ENCODE results near the gene PDXK. TPM values are rescaled to one million over a fixed set of nuclear protein-coding genes. Genes with fewer than 3 reads are reported as not detected.

PDXK gene
- polyA plus RNA-seq, 1 experiment, result 129 TPM

GRCh38 chr21:43770066-43770655, 51.2 kb downstream of the PDXK start:
- TF ChIP-seq CTCF (IDR thresholded peaks at IDR 0.05; ENCODE audit: low read depth, low read length), result no peak
- no peak for DNase-seq (ENCODE audit: low read depth, low spot score)
- no peaks in the 10 kb centered on the region for H3K27me3 ChIP-seq (ENCODE audit: control insufficient read depth, insufficient read depth, low read length)
- H3K9me3 ChIP-seq (ENCODE audit: control insufficient read depth, insufficient read depth, low read length), result peaks cover 4% of the 10 kb centered on the region; the same call in 1 of the 2 replicates
- H3K27ac ChIP-seq (ENCODE audit: low read depth, low read length), result no peak overlapping the region
- CTCF ChIA-PET, result no interaction called here
- no peak overlapping the region for H3K4me3 ChIP-seq (ENCODE audit: low read depth, low read length)
- POLR2A ChIA-PET, result interaction anchor here (0.6 kb wide), 1 partner anchor 142 kb away, joined by 3 read pairs; no protein-coding TSS in a partner anchor

GRCh38 chr21:43771199-43771675, 52.3 kb downstream of the PDXK start:
- CTCF ChIA-PET, result interaction anchor here (1.6 kb wide), 1 partner anchor 18 kb away, joined by 5 read pairs; no protein-coding TSS in a partner anchor
- H3K27ac ChIP-seq (ENCODE audit: low read depth, low read length), result no peak overlapping the region
- POLR2A ChIA-PET, result interaction anchor here (0.6 kb wide), 1 partner anchor 21 kb away, joined by 3 read pairs; no protein-coding TSS in a partner anchor

GRCh38 chr21:43771698-43772424, 52.9 kb downstream of the PDXK start:
- ChIA-PET CTCF (interaction anchor here (1.6 kb wide), 1 partner anchor 17 kb away, joined by 5 read pairs; no protein-coding TSS in a partner anchor), POLR2A (interaction anchor here (0.6 kb wide), 1 partner anchor 21 kb away, joined by 3 read pairs; no protein-coding TSS in a partner anchor)
- Histone ChIP-seq H3K4me3 (ENCODE audit: low read depth, low read length) (no peak overlapping the region), H3K27ac (ENCODE audit: low read depth, low read length) (no peak overlapping the region), H3K27me3 (ENCODE audit: control insufficient read depth, insufficient read depth, low read length) (no peaks in the 10 kb centered on the region), H3K9me3 (ENCODE audit: control insufficient read depth, insufficient read depth, low read length) (peaks cover 4% of the 10 kb centered on the region; the same call in 1 of the 2 replicates)
- DNase-seq (ENCODE audit: low read depth, low spot score), result no peak
- TF ChIP-seq CTCF (IDR thresholded peaks at IDR 0.05; ENCODE audit: low read depth, low read length), result no peak

More at GRCh38 chr21:43771199-43771675, 52.3 kb downstream of the PDXK start:
- no peak overlapping the region for H3K4me3 ChIP-seq (ENCODE audit: low read depth, low read length)
- H3K27me3 ChIP-seq (ENCODE audit: control insufficient read depth, insufficient read depth, low read length), result no peaks in the 10 kb centered on the region
- DNase-seq (ENCODE audit: low read depth, low spot score), result no peak
- peaks cover 4% of the 10 kb centered on the region; the same call in 1 of the 2 replicates for H3K9me3 ChIP-seq (ENCODE audit: control insufficient read depth, insufficient read depth, low read length)
- TF ChIP-seq CTCF (IDR thresholded peaks at IDR 0.05; ENCODE audit: low read depth, low read length), result no peak

- Histone ChIP-seq H3K27ac (ENCODE audit: low read depth, low read length) (no peak overlapping the region), H3K27me3 (ENCODE audit: control insufficient read depth, insufficient read depth, low read length) (no peaks in the 10 kb centered on the region), H3K9me3 (ENCODE audit: control insufficient read depth, insufficient read depth, low read length) (peaks cover 4% of the 10 kb centered on the region; the same call in 1 of the 2 replicates), H3K4me3 (ENCODE audit: low read depth, low read length) (no peak overlapping the region)
- no peak for TF ChIP-seq CTCF (IDR thresholded peaks at IDR 0.05; ENCODE audit: low read depth, low read length)
- ChIA-PET POLR2A (no interaction called here), CTCF (interaction anchor here (1.6 kb wide), 1 partner anchor 16 kb away, joined by 5 read pairs; no protein-coding TSS in a partner anchor)
- DNase-seq (ENCODE audit: low read depth, low spot score), result no peak
Observed at GRCh38 chr21:43772425-43772821, 53.5 kb downstream of the PDXK start.

- no peak for TF ChIP-seq CTCF (IDR thresholded peaks at IDR 0.05; ENCODE audit: low read depth, low read length)
- H3K27me3 ChIP-seq (ENCODE audit: control insufficient read depth, insufficient read depth, low read length), result no peaks in the 10 kb centered on the region
- no peaks in the 10 kb centered on the region; the same call in 1 of the 2 replicates for H3K9me3 ChIP-seq (ENCODE audit: control insufficient read depth, insufficient read depth, low read length)
- H3K4me3 ChIP-seq (ENCODE audit: low read depth, low read length), result no peak overlapping the region
- no peak overlapping the region for H3K27ac ChIP-seq (ENCODE audit: low read depth, low read length)
- CTCF ChIA-PET, result no interaction called here
- POLR2A ChIA-PET, result no interaction called here
- no peak for DNase-seq (ENCODE audit: low read depth, low spot score)
Observed at GRCh38 chr21:43774163-43774562, 55.2 kb downstream of the PDXK start.

Measured in AG04450 (cell line).